Activated T-helper 9 cell treated with anti-CD3 and anti-CD28 coated beads, Interleukin-2, amount 50 U/mL, for 16 hours (primary cell): ENCODE data around the gene SLITRK3.

Experiments used
- DNase-seq: peaks from one replicate; pipeline ENCODE4 v3.0.0-alpha.2; 2020; ENCODE audit warnings: low read depth

The SLITRK3 gene

GRCh38 chr3:165195640-165196576 is at the start of gene SLITRK3:
Gene SLITRK3 (minus strand): TSS chr3:165196384. CDS start chr3:165190830, 5,554 bp downstream.
- DNase-seq: no peak

GRCh38 chr3:165243597-165243996 is 47.4 kb upstream of the SLITRK3 start:
- no peak for DNase-seq

GRCh38 chr3:165233501-165234195 is 37.5 kb upstream of the SLITRK3 start:
- DNase-seq: no peak

- DNase-seq: no peak
Measured at GRCh38 chr3:165225604-165226003, 29.4 kb upstream of the SLITRK3 start.

GRCh38 chr3:165217739-165218138 is 21.6 kb upstream of the SLITRK3 start:
- no peak for DNase-seq

- DNase-seq: no peak
Measured at GRCh38 chr3:165212580-165212979, 16.4 kb upstream of the SLITRK3 start.

- DNase-seq: no peak
Measured at GRCh38 chr3:165211721-165212120, 15.5 kb upstream of the SLITRK3 start.

- DNase-seq: no peak
Measured at GRCh38 chr3:165210727-165211126, 14.5 kb upstream of the SLITRK3 start.

GRCh38 chr3:165210132-165210531 is 13.9 kb upstream of the SLITRK3 start:
- DNase-seq: no peak

GRCh38 chr3:165206454-165207266 is 10.5 kb upstream of the SLITRK3 start:
- DNase-seq: no peak

GRCh38 chr3:165204445-165204844 is 8.3 kb upstream of the SLITRK3 start:
- DNase-seq: no peak

- no peak for DNase-seq
Measured at GRCh38 chr3:165202995-165203394, 6.8 kb upstream of the SLITRK3 start.

GRCh38 chr3:165201964-165202363 is 5.8 kb upstream of the SLITRK3 start:
- no peak for DNase-seq

- DNase-seq: no peak
Measured at GRCh38 chr3:165197481-165197800, 1.3 kb upstream of the SLITRK3 start.

- no peak for DNase-seq
Measured at GRCh38 chr3:165196577-165197480, 645 bp upstream of the SLITRK3 start.

- no peak for DNase-seq
Measured at GRCh38 chr3:165195241-165195639, 944 bp downstream of the SLITRK3 start.

GRCh38 chr3:165194511-165195240 is 1.5 kb downstream of the SLITRK3 start:
- DNase-seq: no peak

- DNase-seq: no peak
Measured at GRCh38 chr3:165193366-165194254, 2.6 kb downstream of the SLITRK3 start.

- no peak for DNase-seq
Measured at GRCh38 chr3:165192610-165193192, 3.5 kb downstream of the SLITRK3 start.
